PC-3 (cell line): ENCODE measurements around the gene HCLS1. TPM values are rescaled to one million over a fixed set of nuclear protein-coding genes. Genes with fewer than 3 reads are reported as not detected.

ENCODE experiments used
- total RNA-seq: library from RNA; depleted of rRNA; stranded (reverse); fragments of >200 nt; gene quantifications from 2 replicates; pipeline ENCODE4 v1.2.3, GENCODE V29; 2014; rRNA removed

The HCLS1 gene
- total RNA-seq, 1 experiment from 2014 or later: 5.8 TPM

Other genes with a start within 250 kb of the HCLS1 start
- gene POLQ, start 114.9 kb downstream of the HCLS1 start, total RNA-seq: 9.6 and 22.2 TPM in 2 replicates
- gene ARGFX, start 93.0 kb downstream of the HCLS1 start, total RNA-seq: not detected in 2 replicates
- gene FBXO40, start 67.5 kb downstream of the HCLS1 start, total RNA-seq: not detected in 2 replicates
- 30.2 and 31.6 TPM in 2 replicates for gene GOLGB1, start 88.8 kb upstream of the HCLS1 start, total RNA-seq
- 29.0 and 29.3 TPM in 2 replicates for gene IQCB1, start 174.2 kb upstream of the HCLS1 start, total RNA-seq
- gene EAF2, start 174.3 kb upstream of the HCLS1 start, total RNA-seq: 2.8 and 8.6 TPM in 2 replicates
- gene SLC15A2, start 233.5 kb upstream of the HCLS1 start, total RNA-seq: 0.12 and 0.91 TPM in 2 replicates